Measurements from ENCODE around the gene PPA1. TPM values are rescaled to one million over a fixed set of nuclear protein-coding genes. Genes with fewer than 3 reads are reported as not detected.
"Not testable (repeated sequence)": the region's sequence is repeated elsewhere in the genome, so short reads cannot be mapped to it uniquely, and the experiment has no call there.

The PPA1 gene
- total RNA-seq, 1 donor from 2014 or later = 106 TPM

GRCh38 chr10:70183304-70183703 is 49.9 kb downstream of the PPA1 start:
- DNase-seq = no peak
- intact Hi-C loops (cut with micrococcal nuclease) = no loop called here
- ATAC-seq = no peak

GRCh38 chr10:70179209-70179608 is 54.0 kb downstream of the PPA1 start:
- intact Hi-C loops (cut with micrococcal nuclease); ATAC-seq; DNase-seq: not testable (repeated sequence)

- intact Hi-C loops (cut with micrococcal nuclease) = no loop called here
- ATAC-seq (peak; percentile 23), DNase-seq (no peak)
Observed at GRCh38 chr10:70178139-70178725, 55.0 kb downstream of the PPA1 start.

- DNase-seq (no peak), ATAC-seq (no peak)
- intact Hi-C loops (cut with micrococcal nuclease) = no loop called here
Observed at GRCh38 chr10:70176441-70176840, 56.8 kb downstream of the PPA1 start.

GRCh38 chr10:70175516-70175915 is 57.7 kb downstream of the PPA1 start:
- intact Hi-C loops (cut with micrococcal nuclease) = no loop called here
- no peak for ATAC-seq

GRCh38 chr10:70174058-70174741 is 59.0 kb downstream of the PPA1 start:
- DNase-seq (no peak), ATAC-seq (no peak)
- intact Hi-C loops (cut with micrococcal nuclease) = no loop called here

More at GRCh38 chr10:70175516-70175915, 57.7 kb downstream of the PPA1 start:
- no peak for DNase-seq

GRCh38 chr10:70169649-70170364 is 63.4 kb downstream of the PPA1 start:
- intact Hi-C loops (cut with micrococcal nuclease) = no loop called here
- DNase-seq = no peak
- peak; percentile 55 for ATAC-seq

GRCh38 chr10:70169011-70169410 is 64.2 kb downstream of the PPA1 start:
- DNase-seq (no peak), ATAC-seq (no peak)
- intact Hi-C loops (cut with micrococcal nuclease) = no loop called here

GRCh38 chr10:70167246-70167645 is 66.0 kb downstream of the PPA1 start:
- ATAC-seq (no peak), DNase-seq (no peak)
- intact Hi-C loops (cut with micrococcal nuclease) = no loop called here

GRCh38 chr10:70166394-70166793 is 66.8 kb downstream of the PPA1 start:
- ATAC-seq (no peak), DNase-seq (no peak)
- intact Hi-C loops (cut with micrococcal nuclease) = no loop called here

- intact Hi-C loops (cut with micrococcal nuclease) = no loop called here
- peak; percentile 14 for ATAC-seq
- no peak for DNase-seq
Observed at GRCh38 chr10:70164163-70164562, 69.1 kb downstream of the PPA1 start.

GRCh38 chr10:70163448-70163847 is 69.8 kb downstream of the PPA1 start:
- DNase-seq (no peak), ATAC-seq (no peak)
- intact Hi-C loops (cut with micrococcal nuclease) = no loop called here

- DNase-seq (no peak), ATAC-seq (no peak)
- intact Hi-C loops (cut with micrococcal nuclease) = no loop called here
Observed at GRCh38 chr10:70162892-70163201, 70.4 kb downstream of the PPA1 start.

GRCh38 chr10:70162151-70162891 is 70.9 kb downstream of the PPA1 start:
- no peak for DNase-seq
- intact Hi-C loops (cut with micrococcal nuclease) = no loop called here
- no peak for ATAC-seq

GRCh38 chr10:70160798-70161197 is 72.4 kb downstream of the PPA1 start:
- DNase-seq = no peak
- intact Hi-C loops (cut with micrococcal nuclease) = no loop called here
- no peak for ATAC-seq

- ATAC-seq; DNase-seq; intact Hi-C loops (cut with micrococcal nuclease): not testable (repeated sequence)
Observed at GRCh38 chr10:70159366-70159765, 73.9 kb downstream of the PPA1 start.

- DNase-seq (no peak), ATAC-seq (peak; percentile 74)
- intact Hi-C loops (cut with micrococcal nuclease) = no loop called here
Observed at GRCh38 chr10:70158113-70158512, 75.1 kb downstream of the PPA1 start.

- intact Hi-C loops (cut with micrococcal nuclease) = no loop called here
- no peak for ATAC-seq
- no peak for DNase-seq
Observed at GRCh38 chr10:70155255-70155838, 77.9 kb downstream of the PPA1 start.
